ENCODE data around the gene ABHD12.
"Not testable (repeated sequence)": the region's sequence is repeated elsewhere in the genome, so short reads cannot be mapped to it uniquely, and the experiment has no call there.

Gene ABHD12

DNA sequence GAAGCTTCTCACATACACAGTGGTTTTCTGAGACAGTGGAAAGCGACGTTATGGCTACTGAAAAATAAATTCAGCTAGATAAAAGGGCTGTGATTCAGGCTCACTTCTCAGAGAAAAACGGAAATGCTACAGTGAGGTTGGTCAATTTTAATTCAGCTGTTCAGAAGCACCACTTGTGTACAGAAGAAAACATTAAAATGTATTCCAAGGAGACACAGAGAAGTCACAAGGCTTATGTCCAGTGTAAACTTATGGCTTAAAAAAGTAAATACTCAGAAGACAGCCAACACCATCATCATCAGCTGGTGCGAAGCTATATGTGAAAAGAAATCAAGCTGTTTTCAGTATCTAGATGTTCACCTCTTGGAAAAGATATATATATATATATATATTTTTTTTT lies 68.6 kb downstream of the ABHD12 start:
- no peak for DNase-seq (ENCODE audit: low spot score)

DNA sequence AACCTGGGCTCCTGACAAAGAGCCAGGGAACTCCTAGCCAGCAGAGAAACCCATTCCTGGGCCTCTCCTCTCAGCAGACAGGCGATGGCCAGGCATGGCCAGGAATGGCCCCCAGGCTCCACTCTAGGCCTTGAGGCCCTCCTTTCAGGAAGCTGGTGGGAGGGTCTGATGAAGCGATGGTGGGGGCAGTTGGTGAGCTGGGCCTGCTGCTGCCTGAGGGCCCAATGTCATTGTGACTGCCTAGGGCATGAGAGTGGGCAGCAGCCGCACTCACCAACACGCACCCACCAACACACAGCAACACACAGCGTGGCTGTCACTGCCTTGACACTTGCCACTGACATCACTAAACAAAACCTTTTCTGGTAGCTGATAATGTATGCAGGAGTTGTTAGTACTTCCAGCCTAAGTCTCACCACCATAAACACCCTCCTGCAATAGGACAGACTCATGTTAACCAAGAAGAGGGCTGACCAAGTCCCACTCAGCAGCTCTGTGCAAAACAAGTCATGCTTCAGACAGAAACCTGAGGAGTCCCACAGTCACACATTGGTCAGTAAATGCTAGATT lies 69.3 kb downstream of the ABHD12 start:
- DNase-seq (ENCODE audit: low spot score) = no peak

DNA sequence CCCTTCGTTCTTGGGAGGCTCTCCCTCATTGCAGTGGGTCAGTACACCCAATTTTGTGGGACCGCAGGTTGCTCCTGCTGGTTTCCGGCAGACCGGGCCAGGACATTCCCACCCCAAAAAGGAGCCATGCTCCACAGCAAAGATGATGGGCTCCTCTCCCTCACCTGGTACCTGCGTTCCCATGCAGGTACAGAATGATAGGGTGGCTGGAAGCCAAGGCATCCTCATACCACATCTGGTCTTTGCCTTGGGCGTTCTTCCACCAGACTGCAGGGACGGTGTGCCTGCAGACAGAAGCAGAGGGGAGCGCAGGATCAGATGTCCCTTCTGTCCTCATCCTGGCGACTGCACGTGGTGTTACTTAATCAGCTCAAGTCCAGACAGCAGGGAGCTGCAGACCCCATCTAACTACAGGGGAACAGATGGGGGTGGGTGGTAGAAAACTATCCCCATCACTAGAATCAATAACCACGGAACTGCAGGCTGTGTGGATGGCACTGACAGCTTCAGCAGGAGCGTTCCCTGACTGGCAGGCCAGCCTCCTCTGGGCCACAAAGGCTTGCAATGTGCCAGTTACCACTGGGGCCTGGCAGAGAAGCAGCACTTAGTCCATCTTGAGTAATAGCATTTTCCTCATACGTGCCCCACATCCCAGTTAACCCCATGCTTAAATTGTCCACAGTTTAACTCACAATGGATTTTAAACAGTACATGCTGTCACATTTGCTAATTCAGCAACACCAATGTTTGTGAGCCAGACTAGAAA lies 70.4 kb downstream of the ABHD12 start:
- no peak for DNase-seq (ENCODE audit: low spot score)

DNA sequence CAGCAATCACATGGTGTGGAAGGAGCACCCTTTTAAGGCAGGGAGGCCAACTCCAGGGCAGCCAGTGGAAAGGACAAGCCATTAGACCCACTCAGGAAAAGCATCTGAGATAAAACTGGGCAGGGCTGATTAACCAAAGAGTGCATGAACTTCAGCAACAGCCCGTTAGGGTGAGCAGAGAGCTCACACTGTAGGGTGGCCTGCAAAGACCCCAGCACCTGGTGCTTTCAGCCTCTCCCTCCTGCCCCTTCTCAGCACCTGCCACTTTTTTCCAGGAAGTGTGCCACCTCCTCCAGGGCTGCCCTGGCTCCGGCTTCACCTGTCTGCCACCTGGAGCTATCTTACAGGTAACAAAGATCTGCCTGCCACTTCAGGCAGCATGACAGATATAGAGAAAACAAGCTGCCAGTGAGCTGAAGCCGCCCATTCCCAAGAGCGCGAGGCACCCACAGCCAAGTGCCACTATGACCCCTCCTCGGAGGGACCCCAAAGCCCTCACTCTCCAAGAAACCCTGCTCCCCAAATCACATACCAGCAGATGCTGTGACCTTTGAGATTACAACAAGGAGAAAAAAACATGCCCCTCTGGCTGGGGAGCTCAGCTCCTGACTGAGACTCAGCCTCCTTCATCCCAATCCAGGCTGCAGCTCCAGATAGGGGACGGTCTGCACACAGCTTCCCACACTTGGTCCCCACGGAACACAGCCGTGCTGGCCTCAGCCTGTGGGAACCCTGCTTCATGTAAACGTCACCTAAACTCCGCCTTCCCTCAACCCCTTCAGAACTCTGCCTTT lies 71.2 kb downstream of the ABHD12 start:
- DNase-seq (ENCODE audit: low spot score) = no peak

GRCh38 chr20:25318471-25319240 lies 72.0 kb downstream of the ABHD12 start:
- no peak for DNase-seq (ENCODE audit: low spot score)

DNA sequence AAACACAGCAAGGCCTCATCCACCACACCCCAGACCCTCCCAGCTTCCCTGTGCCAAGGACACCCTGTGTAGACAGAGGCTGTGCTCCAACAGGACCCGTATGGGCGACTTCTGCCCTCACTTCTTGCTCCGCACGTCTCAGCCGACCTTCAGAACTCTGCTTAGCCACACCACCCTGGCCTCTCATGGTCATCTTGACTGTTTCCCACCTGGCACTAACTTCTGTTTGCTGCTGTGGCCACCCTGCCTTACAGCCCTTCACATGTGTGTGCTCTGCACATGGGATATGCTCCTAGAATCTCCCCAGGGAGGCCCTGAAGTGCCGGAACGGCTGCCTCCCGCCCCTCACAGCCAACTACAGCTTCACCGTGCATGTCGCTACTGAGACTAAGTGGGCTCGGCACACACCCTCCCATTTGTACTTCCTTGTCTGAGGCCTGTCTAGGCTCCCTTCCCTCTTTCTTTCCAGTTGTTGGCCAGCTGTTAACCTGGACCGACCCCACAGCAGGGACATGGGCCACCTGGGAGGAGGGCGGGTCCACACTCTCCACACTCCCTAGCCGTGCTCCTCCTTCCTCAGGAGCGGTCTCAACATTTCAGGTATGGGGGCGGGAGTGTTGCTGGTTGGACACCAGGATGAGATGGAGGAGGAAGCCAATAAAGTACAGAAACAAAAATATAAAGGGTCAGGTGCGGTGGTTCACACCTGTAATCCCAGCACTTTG lies 73.1 kb downstream of the ABHD12 start:
- no peak for DNase-seq (ENCODE audit: low spot score)

DNA sequence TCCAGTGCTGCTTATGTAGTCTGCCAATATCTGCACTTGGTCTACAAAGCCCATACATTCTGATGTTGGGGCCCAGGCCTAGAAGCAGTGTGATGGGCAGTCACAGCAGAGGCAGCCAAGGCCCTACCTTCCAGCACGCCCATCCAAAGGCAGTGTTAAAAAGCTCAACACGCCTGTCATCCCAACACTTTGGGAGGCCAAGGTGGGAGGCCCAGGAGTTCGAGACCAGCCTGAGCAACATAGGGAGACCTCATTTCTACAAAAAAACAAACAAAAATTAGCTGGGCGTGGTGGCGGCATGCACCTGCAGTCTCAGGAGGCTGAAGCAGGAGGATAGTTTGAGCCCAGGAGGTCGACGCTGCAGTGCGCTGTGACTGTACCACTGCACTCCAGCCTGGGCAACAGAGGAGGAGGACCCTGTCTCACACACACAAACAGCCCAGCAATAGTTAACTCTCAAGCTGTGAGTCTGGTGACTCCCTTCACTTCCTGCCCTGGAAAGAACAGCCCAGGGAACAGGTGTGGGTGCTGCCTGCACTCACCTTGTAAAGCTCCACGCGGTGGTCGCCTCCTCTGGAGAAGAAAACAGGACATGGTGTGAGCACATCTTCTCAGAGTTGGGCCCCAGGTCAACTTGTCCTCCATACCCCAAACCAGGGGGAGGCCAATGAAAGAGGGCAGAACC lies 74.0 kb downstream of the ABHD12 start:
- DNase-seq (ENCODE audit: low spot score) = no peak

GRCh38 chr20:25315418-25316210 lies 75.0 kb downstream of the ABHD12 start:
- DNase-seq (ENCODE audit: low spot score) = no peak

GRCh38 chr20:25314497-25315417 lies 75.9 kb downstream of the ABHD12 start:
- no peak for DNase-seq (ENCODE audit: low spot score)

DNA sequence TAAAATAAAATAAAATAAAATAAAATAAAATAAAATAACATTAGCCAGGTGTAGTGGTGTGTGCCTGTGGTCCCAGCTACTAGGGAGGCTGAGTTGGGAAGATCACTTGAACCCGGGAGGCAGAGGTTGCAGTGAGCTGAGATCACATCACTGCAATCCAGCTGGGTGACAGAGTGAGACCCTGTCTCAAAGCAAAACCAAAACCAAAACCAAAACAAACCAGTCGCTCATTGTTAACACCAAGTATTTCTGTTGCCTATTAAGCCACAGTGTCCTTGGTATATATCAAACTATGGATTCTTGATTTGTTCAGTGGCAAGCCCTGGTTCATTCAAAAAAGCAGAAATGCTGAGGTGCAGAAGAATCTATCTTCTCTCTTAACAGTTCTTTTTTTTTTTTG lies 77.0 kb downstream of the ABHD12 start:
- no peak for DNase-seq (ENCODE audit: low spot score)

DNA sequence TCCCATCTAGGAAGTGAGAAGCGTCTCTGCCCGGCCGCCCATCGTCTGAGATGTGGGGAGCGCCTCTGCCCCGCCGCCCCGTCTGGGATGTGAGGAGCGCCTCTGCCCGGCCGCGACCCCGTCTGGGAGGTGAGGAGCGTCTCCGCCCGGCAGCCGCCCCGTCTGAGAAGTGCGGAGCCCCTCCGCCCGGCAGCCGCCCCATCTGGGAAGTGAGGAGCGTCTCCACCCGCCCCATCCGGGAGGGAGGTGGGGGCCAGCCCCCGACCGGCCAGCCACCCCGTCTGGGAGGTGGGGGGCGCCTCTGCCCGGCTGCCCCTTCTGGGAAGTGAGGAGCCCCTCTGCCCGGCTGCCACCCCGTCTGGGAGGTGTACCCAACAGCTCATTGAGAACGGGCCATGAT lies 77.9 kb downstream of the ABHD12 start:
- DNase-seq (ENCODE audit: low spot score) = not testable (repeated sequence)

DNA sequence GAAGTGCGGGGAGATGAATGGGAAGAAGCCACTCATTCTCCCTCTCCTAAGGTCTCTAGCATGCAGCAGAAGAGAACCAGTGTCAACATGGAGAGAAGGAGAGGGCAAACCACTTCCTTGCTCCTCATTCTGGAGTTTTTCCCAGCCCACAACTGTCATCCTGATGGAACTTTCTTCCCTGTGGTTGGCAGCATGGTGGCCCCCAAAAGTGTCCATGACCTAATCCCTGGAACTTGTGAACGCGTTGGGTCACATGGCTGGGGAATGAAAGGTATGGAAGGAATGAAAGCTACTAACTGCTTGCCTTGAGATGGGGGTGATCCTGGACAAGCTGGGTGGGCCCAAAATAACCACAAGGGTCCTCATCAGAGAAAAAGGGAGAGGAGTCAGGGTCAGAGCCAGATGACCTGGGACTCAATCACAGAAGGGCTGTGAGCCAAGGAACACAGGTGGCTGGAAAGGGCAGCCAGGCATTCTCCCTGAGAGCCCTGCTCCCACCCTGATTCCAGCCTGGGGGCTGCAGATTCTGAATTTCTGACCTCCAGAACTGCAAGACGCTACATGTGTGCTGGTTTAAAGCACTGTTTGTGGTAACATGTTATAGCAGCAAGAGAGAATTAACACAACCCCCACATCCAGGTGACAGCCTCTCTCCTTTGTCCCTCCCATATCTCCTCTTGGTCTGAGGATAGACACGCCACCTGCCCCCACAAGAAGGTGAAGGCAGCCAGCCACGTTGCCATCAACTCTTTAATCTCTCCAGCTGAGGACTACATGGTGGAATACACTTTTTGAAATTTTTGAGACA lies 79.5 kb downstream of the ABHD12 start:
- DNase-seq (ENCODE audit: low spot score) = no peak

- DNase-seq (ENCODE audit: low spot score) = no peak
These were observed 80.2 kb downstream of the ABHD12 start for GRCh38 chr20:25310268-25310920.

DNA sequence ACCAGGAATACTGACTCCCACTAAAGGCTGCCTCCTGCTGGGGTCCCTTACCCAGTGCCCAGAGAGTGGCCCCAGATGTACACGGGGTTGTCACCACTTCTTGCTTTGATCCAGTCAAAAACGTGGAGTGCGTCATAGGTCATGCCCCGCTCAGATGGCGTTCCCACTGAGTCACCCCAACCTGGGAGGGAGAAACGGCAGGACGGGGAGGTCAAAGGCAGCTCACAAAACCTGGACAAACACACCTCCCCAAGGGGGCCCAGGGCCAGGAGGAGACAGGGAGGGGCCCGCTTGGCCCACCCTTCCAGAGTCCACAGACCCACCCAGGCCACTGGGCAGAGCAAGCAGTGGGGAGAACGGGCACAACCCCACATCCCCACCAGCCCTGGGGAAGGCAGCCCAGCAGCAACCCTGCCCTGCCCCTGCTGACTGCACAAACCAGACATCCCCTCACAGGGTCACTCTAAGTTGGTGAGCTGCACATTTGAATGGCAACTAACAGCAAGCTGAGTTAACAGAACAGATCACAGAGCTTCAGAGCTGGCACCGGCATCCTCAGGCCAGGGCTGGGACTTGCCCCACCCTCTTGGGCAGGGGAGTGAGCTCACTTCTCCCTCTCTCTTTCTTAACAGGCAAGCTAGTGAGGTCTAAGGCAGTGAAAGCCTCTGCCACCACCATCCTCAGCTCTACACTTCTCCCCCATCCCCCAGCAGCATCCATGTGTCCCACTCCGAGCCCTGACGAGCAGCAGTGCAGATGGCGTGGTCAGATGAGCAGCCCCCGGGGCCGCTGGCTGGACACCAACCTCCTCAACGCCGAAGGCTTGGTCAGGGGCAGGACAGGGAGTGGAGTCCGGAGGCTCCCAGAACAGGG lies 81.0 kb downstream of the ABHD12 start:
- no peak for DNase-seq (ENCODE audit: low spot score)

- no peak for DNase-seq (ENCODE audit: low spot score)
These were observed 81.8 kb downstream of the ABHD12 start for GRCh38 chr20:25308671-25309394.

DNA sequence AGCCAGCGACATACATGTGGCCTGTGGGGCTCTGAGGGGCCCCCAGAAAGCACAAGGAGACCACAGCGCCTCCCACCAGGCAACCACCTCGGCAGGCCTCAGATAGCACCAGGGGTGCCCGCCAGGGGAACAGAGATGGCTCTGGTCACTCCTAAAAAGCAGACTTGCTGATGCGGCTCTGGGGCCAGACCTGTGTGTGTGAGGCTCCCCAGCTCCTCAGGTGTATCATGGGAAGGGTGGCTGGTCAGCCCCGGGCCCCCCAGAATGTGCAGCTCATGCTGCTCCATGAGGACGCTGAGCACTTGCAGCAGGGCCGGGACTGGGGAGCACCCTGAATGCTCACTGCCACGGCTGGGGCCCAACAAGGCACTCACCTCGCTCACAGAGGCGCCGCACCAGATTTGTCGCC lies 82.5 kb downstream of the ABHD12 start:
- DNase-seq (ENCODE audit: low spot score) = no peak

Measured in ecto neural progenitor cell (in vitro differentiated cells).